Peyer's patch (tissue), 4 donors: ENCODE results near the gene SOX1. TPM values are rescaled to one million over a fixed set of nuclear protein-coding genes. Genes with fewer than 3 reads are reported as not detected.

Source experiments
- DNase-seq, 3 donors: peaks; one replicate each; pipeline ENCODE4 v3.0.0-alpha.2; 2017 to 2019
- H3K27ac ChIP-seq, 4 donors: fragments of 200-600 bp; sonication (generic); one replicate each; pipeline ENCODE4 v1.5.1; 2016 to 2019
- H3K27me3 ChIP-seq, 2 donors: fragments of 200-600 bp; sonication (generic); one replicate each; pipeline ENCODE4 v1.5.1; 2019
- H3K36me3 ChIP-seq, 3 donors: fragments of 200-600 bp; sonication (generic); one replicate each; pipeline ENCODE4 v1.5.1; 2016 to 2019
- H3K4me1 ChIP-seq, 4 donors: fragments of 200-600 bp; sonication (generic); one replicate each; pipeline ENCODE4 v1.5.1; 2016 to 2019
- H3K4me3 ChIP-seq, 4 donors: fragments of 200-600 bp; sonication (generic); 1 replicate in 3 of 4; 2 replicates in 1 of 4; pipeline ENCODE4 v1.5.1; 2016 to 2019; ENCODE audit warnings: mild to moderate bottlenecking in 1 of 4
- H3K9me3 ChIP-seq, 4 donors: fragments of 200-600 bp; sonication (generic); one replicate each; pipeline ENCODE4 v1.5.1; 2016 to 2019; ENCODE audit warnings: mild to moderate bottlenecking in 1 of 4
- POLR2A ChIP-seq, 2 donors: fragments of 450-650 bp; IDR thresholded peaks; one replicate each; pipeline ENCODE4 v1.5.1; 2017; ENCODE audit warnings: antibody characterized with exemption in 2 of 2, mild to moderate bottlenecking in 2 of 2, moderate library complexity in 2 of 2
- total RNA-seq, 4 donors: library from RNA; depleted of rRNA; stranded (reverse); fragments of >200 nt; gene quantifications; one replicate each; pipeline ENCODE4 v1.1.0, GENCODE V29; 2016
- TF ChIP-seq, protein P1 (sequence below), 6 experiments: fragments of 450-650 bp in 4 of 6; fragments of 200-600 bp in 2 of 6; sonication (generic) in 1 of 6; IDR thresholded peaks; one replicate each; pipeline ENCODE4 v1.5.1; 2017 to 2019; ENCODE audit warnings: antibody characterized with exemption in 6 of 6, mild to moderate bottlenecking in 3 of 6, moderate library complexity in 1 of 6

SOX1 gene
- total RNA-seq, 4 donors from 2014 or later, result not detected

DNA sequence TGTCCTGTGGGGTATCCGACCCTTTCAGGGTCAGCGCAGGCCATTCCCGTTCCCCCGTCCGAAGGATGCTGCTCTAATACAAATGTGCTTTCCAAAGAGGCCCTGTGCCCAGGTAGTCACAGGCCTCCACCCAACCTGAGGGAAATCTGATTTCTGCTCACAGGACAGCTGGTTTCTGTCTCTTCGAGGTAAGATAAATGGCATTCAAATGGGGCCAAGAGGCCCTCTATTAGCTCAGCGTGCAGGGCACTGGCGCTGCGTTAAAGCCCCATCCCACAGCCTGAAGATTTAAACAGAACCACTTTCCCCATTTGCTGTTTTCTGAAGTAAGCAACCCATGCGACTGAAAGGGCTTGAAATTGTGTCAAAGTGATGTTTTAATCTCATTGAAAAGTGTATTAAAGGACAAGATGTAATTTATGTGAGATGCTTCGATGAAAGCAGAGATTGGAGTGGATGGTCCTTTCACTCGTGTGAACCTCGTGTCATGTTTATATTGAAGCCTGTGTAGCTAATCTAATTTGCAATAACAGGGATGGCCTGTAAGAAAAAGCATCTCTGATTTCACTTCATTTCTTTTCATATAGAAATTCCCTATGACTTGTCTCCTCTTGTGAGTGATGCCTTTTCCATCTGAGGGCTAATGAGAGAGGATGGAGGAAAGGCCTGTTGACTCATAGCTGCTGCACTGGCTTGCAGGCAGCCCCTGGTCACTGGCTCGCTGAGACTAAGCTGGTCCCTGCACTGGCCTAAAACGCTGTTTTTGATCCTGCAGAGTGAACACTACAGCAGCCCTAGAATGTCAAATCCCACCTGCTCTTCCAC is 7.3 kb upstream of the SOX1 start:
- TF ChIP-seq POLR2A (IDR thresholded peaks at IDR 0.05), result no peak
- TF ChIP-seq, protein P1, sequence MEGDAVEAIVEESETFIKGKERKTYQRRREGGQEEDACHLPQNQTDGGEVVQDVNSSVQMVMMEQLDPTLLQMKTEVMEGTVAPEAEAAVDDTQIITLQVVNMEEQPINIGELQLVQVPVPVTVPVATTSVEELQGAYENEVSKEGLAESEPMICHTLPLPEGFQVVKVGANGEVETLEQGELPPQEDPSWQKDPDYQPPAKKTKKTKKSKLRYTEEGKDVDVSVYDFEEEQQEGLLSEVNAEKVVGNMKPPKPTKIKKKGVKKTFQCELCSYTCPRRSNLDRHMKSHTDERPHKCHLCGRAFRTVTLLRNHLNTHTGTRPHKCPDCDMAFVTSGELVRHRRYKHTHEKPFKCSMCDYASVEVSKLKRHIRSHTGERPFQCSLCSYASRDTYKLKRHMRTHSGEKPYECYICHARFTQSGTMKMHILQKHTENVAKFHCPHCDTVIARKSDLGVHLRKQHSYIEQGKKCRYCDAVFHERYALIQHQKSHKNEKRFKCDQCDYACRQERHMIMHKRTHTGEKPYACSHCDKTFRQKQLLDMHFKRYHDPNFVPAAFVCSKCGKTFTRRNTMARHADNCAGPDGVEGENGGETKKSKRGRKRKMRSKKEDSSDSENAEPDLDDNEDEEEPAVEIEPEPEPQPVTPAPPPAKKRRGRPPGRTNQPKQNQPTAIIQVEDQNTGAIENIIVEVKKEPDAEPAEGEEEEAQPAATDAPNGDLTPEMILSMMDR (IDR thresholded peaks at IDR 0.05), result no peak
- Histone ChIP-seq H3K4me3 (no peak overlapping the region), H3K36me3 (no peaks in the 10 kb centered on the region), H3K27ac (no peak overlapping the region), H3K9me3 (no peaks in the 10 kb centered on the region), H3K4me1 (peaks cover 0 to 23% (median 0%) of the 10 kb centered on the region in 4 donors), H3K27me3 (peaks cover 0 to 82% of the 10 kb centered on the region in 2 donors)
- DNase-seq, result no peak

DNA sequence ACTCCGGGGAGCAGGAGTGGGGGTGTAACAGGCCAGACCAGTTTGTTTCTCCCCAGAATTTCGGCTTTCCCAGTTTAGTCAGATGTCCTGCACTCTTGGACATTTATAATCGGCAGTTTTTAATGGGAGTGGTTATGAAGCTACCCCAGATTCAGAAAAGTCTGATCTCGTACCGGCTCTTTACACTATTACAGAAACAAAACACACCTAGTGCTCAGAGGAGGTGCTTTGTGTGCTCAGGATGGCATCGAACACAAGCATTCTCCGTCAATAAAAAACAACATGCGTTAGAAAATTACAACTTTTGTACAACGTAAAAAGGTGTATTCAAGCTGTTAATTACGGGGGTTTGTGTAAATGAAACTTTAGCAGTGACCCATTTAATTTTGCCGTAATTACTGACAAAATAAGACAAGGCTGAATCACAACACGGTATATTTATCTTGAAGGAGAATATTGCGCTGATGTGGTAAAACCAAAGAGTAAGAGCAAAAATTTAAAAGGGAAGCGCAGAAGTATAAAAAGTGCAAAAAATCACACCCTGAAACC is 6.6 kb upstream of the SOX1 start:
- Histone ChIP-seq H3K27ac (no peak overlapping the region), H3K27me3 (peaks cover 0 to 80% of the 10 kb centered on the region in 2 donors), H3K9me3 (no peaks in the 10 kb centered on the region), H3K4me1 (peaks cover 0 to 23% (median 0%) of the 10 kb centered on the region in 4 donors), H3K36me3 (no peaks in the 10 kb centered on the region), H3K4me3 (no peak overlapping the region)
- TF ChIP-seq, protein P1 (IDR thresholded peaks at IDR 0.05), result no peak
- no peak for TF ChIP-seq POLR2A (IDR thresholded peaks at IDR 0.05)
- no peak for DNase-seq

DNA sequence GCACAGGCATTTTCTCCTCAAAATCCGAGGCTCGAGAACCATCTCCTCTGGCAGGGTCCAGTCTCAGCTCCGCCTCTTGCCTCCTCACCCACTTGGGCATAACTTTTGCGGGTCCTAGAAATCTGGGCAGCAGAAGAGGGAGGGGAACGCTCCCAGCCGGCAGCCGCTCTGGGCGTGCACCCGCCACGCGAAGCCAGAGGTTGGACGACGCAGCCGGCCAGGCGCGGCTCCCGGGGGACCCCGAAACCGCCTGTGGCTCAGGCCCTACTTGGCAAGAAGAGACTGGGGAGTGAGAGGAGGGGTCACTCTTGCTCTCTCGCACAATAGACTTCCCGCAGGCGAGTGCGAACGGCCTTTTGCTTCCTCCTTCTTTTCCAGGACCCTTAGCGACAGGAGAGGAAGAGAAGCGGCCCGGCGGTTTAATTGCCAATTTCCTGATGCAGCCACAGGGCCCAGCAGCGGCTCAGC is 6.0 kb upstream of the SOX1 start:
- peaks cover 0 to 21% (median 0%) of the 10 kb centered on the region in 4 donors for H3K4me1 ChIP-seq
- H3K27ac ChIP-seq, result no peak overlapping the region
- H3K9me3 ChIP-seq, result no peaks in the 10 kb centered on the region
- H3K36me3 ChIP-seq, result no peaks in the 10 kb centered on the region
- TF ChIP-seq, protein P1 (IDR thresholded peaks at IDR 0.05), result no peak
- TF ChIP-seq POLR2A (IDR thresholded peaks at IDR 0.05), result no peak
- H3K4me3 ChIP-seq, result no peak overlapping the region
- H3K27me3 ChIP-seq, result peaks cover 0 to 80% of the 10 kb centered on the region in 2 donors
- no peak for DNase-seq

DNA sequence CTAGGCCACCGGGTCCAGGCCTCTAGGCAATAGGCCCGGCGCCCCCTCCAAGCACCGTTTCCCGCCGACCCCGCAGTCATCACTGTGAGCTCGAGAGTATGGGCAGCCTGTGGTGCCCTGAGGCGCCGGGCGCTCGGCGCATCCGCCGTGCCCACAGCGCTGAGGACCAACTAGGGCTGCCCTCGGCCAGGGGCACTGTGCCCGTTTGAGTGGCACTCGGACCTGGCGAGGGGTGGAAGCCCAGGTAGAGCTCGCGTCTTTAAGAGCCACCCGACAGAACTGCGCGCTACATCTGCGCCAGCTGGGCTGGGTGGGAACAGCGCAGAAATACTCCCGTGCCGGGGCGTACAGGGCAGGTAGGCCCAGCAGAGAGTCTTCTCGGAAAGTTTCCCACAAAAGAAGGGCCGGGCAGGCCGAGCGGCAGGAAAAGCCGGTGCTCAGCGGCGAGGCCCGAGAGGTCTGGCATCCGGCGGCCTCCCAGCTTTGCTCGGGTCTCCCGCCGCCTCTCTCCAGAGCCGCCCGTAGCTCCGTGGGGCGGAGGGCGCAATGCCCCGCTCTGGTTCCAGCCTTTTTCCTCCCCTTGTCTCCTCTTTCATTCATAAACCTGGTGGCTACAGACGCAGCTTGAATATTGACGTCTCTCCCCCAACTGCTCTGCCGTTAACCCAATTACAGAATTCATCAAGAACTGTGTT is 5.4 kb upstream of the SOX1 start:
- no peak for DNase-seq
- Histone ChIP-seq H3K27me3 (peaks cover 0 to 80% of the 10 kb centered on the region in 2 donors), H3K27ac (no peak overlapping the region), H3K36me3 (no peaks in the 10 kb centered on the region), H3K4me1 (peaks cover 0 to 19% (median 0%) of the 10 kb centered on the region in 4 donors), H3K4me3 (no peak overlapping the region), H3K9me3 (no peaks in the 10 kb centered on the region)
- TF ChIP-seq, protein P1 (IDR thresholded peaks at IDR 0.05), result no peak
- no peak for TF ChIP-seq POLR2A (IDR thresholded peaks at IDR 0.05)

DNA sequence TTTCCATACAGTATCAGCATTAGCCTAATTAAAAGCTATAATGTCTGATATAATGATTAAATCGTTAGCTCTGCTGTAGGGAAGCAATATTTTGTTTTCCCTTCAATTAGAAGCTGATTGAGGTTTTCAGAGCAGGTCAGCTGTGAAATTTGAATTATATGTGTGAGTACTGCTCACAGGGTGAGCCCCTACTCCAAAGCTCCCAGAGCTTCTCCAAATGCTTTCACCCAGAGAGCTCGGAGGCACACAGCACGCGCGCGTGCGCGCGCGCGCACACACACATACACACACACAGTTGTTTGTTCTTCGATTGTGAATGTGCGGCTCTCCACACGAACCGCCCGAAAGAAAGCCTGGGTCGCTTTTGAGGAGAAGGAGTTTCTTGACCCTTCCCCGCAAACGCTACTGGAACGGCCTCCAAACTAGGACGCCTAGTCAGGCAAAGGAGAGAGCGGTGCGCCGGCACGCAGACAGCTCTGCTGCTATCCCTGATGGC is 4.8 kb upstream of the SOX1 start:
- Histone ChIP-seq H3K9me3 (no peaks in the 10 kb centered on the region), H3K27me3 (peaks cover 0 to 76% of the 10 kb centered on the region in 2 donors), H3K4me1 (peaks cover 0 to 17% (median 0%) of the 10 kb centered on the region in 4 donors), H3K27ac (no peak overlapping the region), H3K36me3 (no peaks in the 10 kb centered on the region), H3K4me3 (no peak overlapping the region)
- TF ChIP-seq POLR2A (IDR thresholded peaks at IDR 0.05), result no peak
- TF ChIP-seq, protein P1 (IDR thresholded peaks at IDR 0.05), result no peak
- no peak for DNase-seq
